Measurements from ENCODE around the gene EVC2. TPM values are rescaled to one million over a fixed set of nuclear protein-coding genes. Genes with fewer than 3 reads are reported as not detected.

The EVC2 gene
- total and polyA plus RNA-seq, 2 donors (not counting 1 experiment from before 2014, with no cell fraction given) = 1.1 TPM; not detected in 1

DNA sequence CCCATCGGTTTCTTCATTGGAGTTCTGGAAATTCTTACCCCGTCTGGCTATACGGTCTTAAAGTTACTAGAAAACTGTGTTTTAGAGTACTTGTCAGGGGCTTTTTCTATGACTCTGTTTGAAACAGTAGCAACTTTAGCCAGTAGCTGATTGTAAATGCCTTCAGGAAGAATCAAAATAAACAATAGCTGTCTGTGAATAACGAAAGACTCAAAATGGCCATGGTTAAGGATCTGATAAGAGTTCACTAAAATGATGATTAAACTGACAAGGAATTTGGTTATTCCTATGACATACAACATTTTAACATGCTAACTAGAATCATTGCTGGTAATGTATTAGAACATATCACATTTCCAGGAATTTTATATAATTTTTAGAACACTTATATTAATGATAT, 191.0 kb downstream of the EVC2 start:
- Histone ChIP-seq H3K4me3 (ENCODE audit: control extremely low read depth in 1 of 5, extremely low read depth in 1 of 5, insufficient read depth in 1 of 5, low read depth in 2 of 5, low read length in 4 of 5) (no peak overlapping the region), H3K9ac (ENCODE audit: low read length) (no peak overlapping the region), H3K27ac (ENCODE audit: low read length in 2 of 2) (no peak overlapping the region), H4K20me1 (ENCODE audit: control insufficient read depth, insufficient read depth, low read length, poor library complexity, severe bottlenecking) (no peaks in the 10 kb centered on the region), H3K9me3 (ENCODE audit: control extremely low read depth in 1 of 3, control insufficient read depth in 2 of 3, insufficient read depth in 1 of 3, low read length in 2 of 3) (no peaks in the 10 kb centered on the region), H2AFZ (ENCODE audit: insufficient read depth, low read depth, low read length, poor library complexity, severe bottlenecking) (no peak overlapping the region), H3K4me2 (replicated peaks; ENCODE audit: low read depth, low read length, poor library complexity, severe bottlenecking) (no peak overlapping the region), H3K36me3 (replicated peaks in 1 of 2; ENCODE audit: control extremely low read depth in 1 of 2, control insufficient read depth in 1 of 2, extremely low read depth in 1 of 2, insufficient read depth in 2 of 2, low read length in 1 of 2) (no peaks in the 10 kb centered on the region), H3K79me2 (ENCODE audit: control insufficient read depth, insufficient read depth, low read length) (no peaks in the 10 kb centered on the region), H3K4me1 (ENCODE audit: control insufficient read depth in 2 of 2, insufficient read depth in 2 of 2, low read length in 2 of 2) (no peaks in the 10 kb centered on the region), H3K27me3 (replicated peaks in 1 of 4; ENCODE audit: control extremely low read depth in 1 of 4, control insufficient read depth in 3 of 4, insufficient read depth in 4 of 4, low read length in 3 of 4) (no peaks in the 10 kb centered on the region)
- 94% methylated on average over 3 of the region's 4 CpGs for WGBS (ENCODE audit: insufficient coverage)
- H3K27me3 Mint-ChIP-seq = no peaks in the 10 kb centered on the region
- no peak for TF ChIP-seq EZH2 (IDR thresholded peaks at IDR 0.05; ENCODE audit: borderline replicate concordance, insufficient read depth, low read depth, low read length, poor library complexity, severe bottlenecking)
- TF ChIP-seq, protein P1, sequence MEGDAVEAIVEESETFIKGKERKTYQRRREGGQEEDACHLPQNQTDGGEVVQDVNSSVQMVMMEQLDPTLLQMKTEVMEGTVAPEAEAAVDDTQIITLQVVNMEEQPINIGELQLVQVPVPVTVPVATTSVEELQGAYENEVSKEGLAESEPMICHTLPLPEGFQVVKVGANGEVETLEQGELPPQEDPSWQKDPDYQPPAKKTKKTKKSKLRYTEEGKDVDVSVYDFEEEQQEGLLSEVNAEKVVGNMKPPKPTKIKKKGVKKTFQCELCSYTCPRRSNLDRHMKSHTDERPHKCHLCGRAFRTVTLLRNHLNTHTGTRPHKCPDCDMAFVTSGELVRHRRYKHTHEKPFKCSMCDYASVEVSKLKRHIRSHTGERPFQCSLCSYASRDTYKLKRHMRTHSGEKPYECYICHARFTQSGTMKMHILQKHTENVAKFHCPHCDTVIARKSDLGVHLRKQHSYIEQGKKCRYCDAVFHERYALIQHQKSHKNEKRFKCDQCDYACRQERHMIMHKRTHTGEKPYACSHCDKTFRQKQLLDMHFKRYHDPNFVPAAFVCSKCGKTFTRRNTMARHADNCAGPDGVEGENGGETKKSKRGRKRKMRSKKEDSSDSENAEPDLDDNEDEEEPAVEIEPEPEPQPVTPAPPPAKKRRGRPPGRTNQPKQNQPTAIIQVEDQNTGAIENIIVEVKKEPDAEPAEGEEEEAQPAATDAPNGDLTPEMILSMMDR (IDR thresholded peaks at IDR 0.05) = no peak
- intact Hi-C loops (cut with micrococcal nuclease) = no loop called here
- no peak overlapping the region for H3K27ac Mint-ChIP-seq
- ATAC-seq (ENCODE audit: low read depth) (no peak), DNase-seq (no peak)
- ChIA-PET CTCF (no interaction called here), POLR2A (no interaction called here)
- no peak overlapping the region for H3K4me3 Mint-ChIP-seq
- H3K4me1 Mint-ChIP-seq = no peaks in the 10 kb centered on the region
- no peaks in the 10 kb centered on the region for H3K9me3 Mint-ChIP-seq (ENCODE audit: insufficient read depth)

- no peak for ATAC-seq (ENCODE audit: low read depth)
- Histone ChIP-seq H3K9ac (ENCODE audit: low read length) (no peak overlapping the region), H3K9me3 (ENCODE audit: control extremely low read depth in 1 of 3, control insufficient read depth in 2 of 3, insufficient read depth in 1 of 3, low read length in 2 of 3) (no peaks in the 10 kb centered on the region), H3K4me3 (ENCODE audit: control extremely low read depth in 1 of 5, extremely low read depth in 1 of 5, insufficient read depth in 1 of 5, low read depth in 2 of 5, low read length in 4 of 5) (no peak overlapping the region), H3K79me2 (ENCODE audit: control insufficient read depth, insufficient read depth, low read length) (no peaks in the 10 kb centered on the region), H4K20me1 (ENCODE audit: control insufficient read depth, insufficient read depth, low read length, poor library complexity, severe bottlenecking) (no peaks in the 10 kb centered on the region), H3K4me2 (replicated peaks; ENCODE audit: low read depth, low read length, poor library complexity, severe bottlenecking) (no peak overlapping the region), H3K27me3 (replicated peaks in 1 of 4; ENCODE audit: control extremely low read depth in 1 of 4, control insufficient read depth in 3 of 4, insufficient read depth in 4 of 4, low read length in 3 of 4) (no peaks in the 10 kb centered on the region), H3K27ac (ENCODE audit: low read length in 2 of 2) (no peak overlapping the region), H2AFZ (ENCODE audit: insufficient read depth, low read depth, low read length, poor library complexity, severe bottlenecking) (no peak overlapping the region), H3K4me1 (ENCODE audit: control insufficient read depth in 2 of 2, insufficient read depth in 2 of 2, low read length in 2 of 2) (no peaks in the 10 kb centered on the region), H3K36me3 (replicated peaks in 1 of 2; ENCODE audit: control extremely low read depth in 1 of 2, control insufficient read depth in 1 of 2, extremely low read depth in 1 of 2, insufficient read depth in 2 of 2, low read length in 1 of 2) (no peaks in the 10 kb centered on the region)
- H3K4me3 Mint-ChIP-seq = no peak overlapping the region
- H3K9me3 Mint-ChIP-seq (ENCODE audit: insufficient read depth) = peaks cover 3% of the 10 kb centered on the region
- DNase-seq = no peak
- ChIA-PET CTCF (no interaction called here), POLR2A (no interaction called here)
- intact Hi-C loops (cut with micrococcal nuclease) = no loop called here
- H3K4me1 Mint-ChIP-seq = no peaks in the 10 kb centered on the region
- TF ChIP-seq EZH2 (IDR thresholded peaks at IDR 0.05; ENCODE audit: borderline replicate concordance, insufficient read depth, low read depth, low read length, poor library complexity, severe bottlenecking) = no peak
- TF ChIP-seq, protein P1 (IDR thresholded peaks at IDR 0.05) = no peak
- H3K27ac Mint-ChIP-seq = no peak overlapping the region
- H3K27me3 Mint-ChIP-seq = no peaks in the 10 kb centered on the region
Measured at GRCh38 chr4:5515646-5516045, 192.7 kb downstream of the EVC2 start.

Other genes starting within 250 kb of the EVC2 start
- gene EVC, start 2.6 kb upstream of the EVC2 start, total RNA-seq = 1.1 and 1.5 TPM in 2 replicates
- gene EVC, start 2.6 kb upstream of the EVC2 start, polyA plus RNA-seq = 0.06 TPM in 1 of 2 replicates, not detected in the other
- gene CRMP1, start 184.5 kb upstream of the EVC2 start, total RNA-seq = 0.10 TPM in 1 of 2 replicates, not detected in the other
- gene CRMP1, start 184.5 kb upstream of the EVC2 start, polyA plus RNA-seq = 0.13 and 0.30 TPM in 2 replicates